Astrocyte (in vitro differentiated cells and primary cell): ENCODE results near the gene CDH5. TPM values are rescaled to one million over a fixed set of nuclear protein-coding genes. Genes with fewer than 3 reads are reported as not detected.

Experiments
- DNase-seq: peaks from one replicate; pipeline ENCODE4 v3.0.0-alpha.2; 2010; ENCODE audit warnings: low read depth
- FAIRE-seq: peaks from 2 replicates; lab custom pipeline; 2011; peaks lifted over from hg19 to GRCh38; lab: Jason Lieb, UNC
- H2AFZ ChIP-seq: 2 replicates; pipeline ENCODE4 v1.6.0; 2012; ENCODE audit warnings: low read depth, low read length, inconsistent platforms
- H3K27ac ChIP-seq: 2 replicates; pipeline ENCODE4 v1.5.1; 2011; ENCODE audit warnings: low read depth, low read length, inconsistent platforms
- H3K27me3 ChIP-seq: 2 replicates; pipeline ENCODE4 v1.6.0; 2011; ENCODE audit warnings: low read length, inconsistent platforms; ENCODE audit not compliant: insufficient read depth
- H3K36me3 ChIP-seq: 2 replicates; pipeline ENCODE4 v1.5.1; 2011; ENCODE audit warnings: low read length, inconsistent platforms; ENCODE audit not compliant: insufficient read depth
- H3K4me1 ChIP-seq: 2 replicates; pipeline ENCODE4 v1.5.1; 2011; ENCODE audit warnings: low read length, inconsistent platforms; ENCODE audit not compliant: insufficient read depth
- H3K4me2 ChIP-seq: 2 replicates; pipeline ENCODE4 v1.6.0; 2012; ENCODE audit warnings: low read length, inconsistent platforms
- H3K4me3 ChIP-seq: 2 replicates; pipeline ENCODE4 v1.5.1; 2011; ENCODE audit warnings: low read depth, mild to moderate bottlenecking, low read length, inconsistent platforms; ENCODE audit not compliant: insufficient read depth
- H3K79me2 ChIP-seq: 2 replicates; pipeline ENCODE4 v1.6.0; 2012; ENCODE audit warnings: mild to moderate bottlenecking, low read length, inconsistent platforms; ENCODE audit not compliant: insufficient read depth
- H3K9ac ChIP-seq: 2 replicates; pipeline ENCODE4 v1.6.0; 2012; ENCODE audit warnings: mild to moderate bottlenecking, low read length, inconsistent platforms
- H3K9me3 ChIP-seq: 2 replicates; pipeline ENCODE4 v1.5.1; 2012; ENCODE audit warnings: low read depth, mild to moderate bottlenecking, low read length, inconsistent platforms; ENCODE audit not compliant: insufficient read depth
- H4K20me1 ChIP-seq: 2 replicates; pipeline ENCODE4 v1.6.0; 2012; ENCODE audit warnings: low read length, inconsistent platforms; ENCODE audit not compliant: insufficient read depth
- H3K27ac Mint-ChIP-seq: one replicate; pipeline ENCODE4 v1.8.0; 2021; ENCODE audit warnings: mild to moderate bottlenecking, mixed read lengths; ENCODE audit not compliant: unreplicated experiment
- H3K27me3 Mint-ChIP-seq: one replicate; pipeline ENCODE4 v1.8.0; 2021; ENCODE audit warnings: low read depth, mixed read lengths; ENCODE audit not compliant: unreplicated experiment
- H3K36me3 Mint-ChIP-seq: one replicate; pipeline ENCODE4 v1.8.0; 2021; ENCODE audit warnings: low read depth, mixed read lengths; ENCODE audit not compliant: unreplicated experiment
- H3K4me1 Mint-ChIP-seq: one replicate; pipeline ENCODE4 v1.8.0; 2021; ENCODE audit warnings: low read depth, mixed read lengths; ENCODE audit not compliant: unreplicated experiment
- H3K4me3 Mint-ChIP-seq: one replicate; pipeline ENCODE4 v1.8.0; 2021; ENCODE audit warnings: mild to moderate bottlenecking, moderate library complexity, mixed read lengths; ENCODE audit not compliant: unreplicated experiment
- H3K9me3 Mint-ChIP-seq: one replicate; pipeline ENCODE4 v1.8.0; 2021; ENCODE audit warnings: mild to moderate bottlenecking, mixed read lengths; ENCODE audit not compliant: unreplicated experiment
- CTCF ChIP-seq: IDR thresholded peaks from 2 replicates; pipeline ENCODE4 v1.5.1; 2011; ENCODE audit warnings: low read depth, mild to moderate bottlenecking, inconsistent platforms, low read length, moderate library complexity; ENCODE audit not compliant: insufficient read depth
- EZH2 ChIP-seq: IDR thresholded peaks from 2 replicates; pipeline ENCODE4 v1.6.1; 2012; ENCODE audit warnings: mild to moderate bottlenecking, low read length, inconsistent platforms; ENCODE audit not compliant: insufficient read depth
- total RNA-seq: library from RNA; stranded (reverse); gene quantifications from 2 replicates; pipeline ENCODE4 v1.2.1, GENCODE V29; 2021

CDH5 gene
- total RNA-seq, 1 donor from 2014 or later: 0.30 TPM

- FAIRE-seq (no peak), DNase-seq (no peak)
- Mint-ChIP-seq H3K27me3 (peaks cover 53% of the 10 kb centered on the region), H3K4me3 (no peak overlapping the region), H3K4me1 (no peaks in the 10 kb centered on the region), H3K36me3 (no peaks in the 10 kb centered on the region), H3K9me3 (peaks cover 2% of the 10 kb centered on the region), H3K27ac (no peak overlapping the region)
- Histone ChIP-seq H3K27me3 (peaks cover 35% of the 10 kb centered on the region), H3K4me1 (no peaks in the 10 kb centered on the region), H3K9ac (no peak overlapping the region), H3K36me3 (no peaks in the 10 kb centered on the region), H3K9me3 (no peaks in the 10 kb centered on the region), H3K4me3 (no peak overlapping the region), H4K20me1 (peaks cover 4% of the 10 kb centered on the region), H3K79me2 (no peaks in the 10 kb centered on the region), H3K4me2 (no peak overlapping the region), H3K27ac (no peak overlapping the region), H2AFZ (no peak overlapping the region)
- TF ChIP-seq EZH2 (no peak), CTCF (no peak)
These were observed 56.7 kb downstream of the CDH5 start for GRCh38 chr16:66423177-66423576.

GRCh38 chr16:66425651-66426050 is 59.2 kb downstream of the CDH5 start:
- Histone ChIP-seq H2AFZ (no peak overlapping the region), H3K9me3 (no peaks in the 10 kb centered on the region), H4K20me1 (peaks cover 16% of the 10 kb centered on the region), H3K79me2 (no peaks in the 10 kb centered on the region), H3K36me3 (no peaks in the 10 kb centered on the region), H3K27ac (no peak overlapping the region), H3K9ac (no peak overlapping the region), H3K4me1 (no peaks in the 10 kb centered on the region), H3K4me3 (no peak overlapping the region), H3K27me3 (peaks cover 55% of the 10 kb centered on the region), H3K4me2 (no peak overlapping the region)
- Mint-ChIP-seq H3K27ac (no peak overlapping the region), H3K27me3 (peaks cover 66% of the 10 kb centered on the region), H3K36me3 (no peaks in the 10 kb centered on the region), H3K9me3 (peaks cover 1% of the 10 kb centered on the region), H3K4me1 (no peaks in the 10 kb centered on the region), H3K4me3 (peak overlapping the region; percentile 67)
- FAIRE-seq: no peak
- DNase-seq: no peak
- TF ChIP-seq EZH2: no peak
- no peak for TF ChIP-seq CTCF

GRCh38 chr16:66426112-66427035 is 59.9 kb downstream of the CDH5 start:
- peak overlapping the region; percentile 67 for H3K4me3 Mint-ChIP-seq
- peak overlapping the region; percentile 82 for H3K4me2 ChIP-seq
- H4K20me1 ChIP-seq: peaks cover 16% of the 10 kb centered on the region
- DNase-seq: no peak
- H3K27me3 ChIP-seq: peaks cover 55% of the 10 kb centered on the region
- peak overlapping the region; percentile 33 for H3K4me3 ChIP-seq
- H3K27ac Mint-ChIP-seq: no peak overlapping the region
- no peaks in the 10 kb centered on the region for H3K4me1 ChIP-seq
- H3K36me3 Mint-ChIP-seq: no peaks in the 10 kb centered on the region
- TF ChIP-seq EZH2 (peak; percentile 91), CTCF (no peak)
- H3K9me3 ChIP-seq: no peaks in the 10 kb centered on the region
- H3K79me2 ChIP-seq: no peaks in the 10 kb centered on the region
- FAIRE-seq: no peak
- H3K4me1 Mint-ChIP-seq: no peaks in the 10 kb centered on the region
- peak overlapping the region; percentile 75 for H2AFZ ChIP-seq
- H3K9me3 Mint-ChIP-seq: peaks cover 1% of the 10 kb centered on the region
- peak overlapping the region; percentile 31 for H3K9ac ChIP-seq
- no peaks in the 10 kb centered on the region for H3K36me3 ChIP-seq
- no peak overlapping the region for H3K27ac ChIP-seq
- peaks cover 65% of the 10 kb centered on the region for H3K27me3 Mint-ChIP-seq
